K562 (cell line): Measurements from ENCODE around the gene RTL1. TPM values are rescaled to one million over a fixed set of nuclear protein-coding genes. Genes with fewer than 3 reads are reported as not detected.

Experiments
- PRMT5 ChIP-seq: sonication (generic); formaldehyde crosslinking; IDR thresholded peaks from 2 replicates; pipeline ENCODE4 v1.5.0; 2020; ENCODE audit warnings: missing genetic modification reagents
- PTTG1 ChIP-seq: fragments of 450-650 bp; IDR thresholded peaks from 2 replicates; pipeline ENCODE4 v1.6.1; 2016; ENCODE audit warnings: low read depth, mild to moderate bottlenecking, missing genetic modification characterization, missing compliant biosample characterization
- RAD21 ChIP-seq, 2 experiments: fragments of 250-450 bp in 1 of 2; fragments of 450-650 bp in 1 of 2; sonication (Bioruptor Pico) in 1 of 2; formaldehyde crosslinking in 1 of 2; IDR thresholded peaks in 1 of 2; conservative IDR thresholded peaks in 1 of 2; 2 replicates each; pipeline versions ENCODE4 v1.4.0 to v1.8.0; 2020 to 2022; ENCODE audit warnings: mild to moderate bottlenecking in 2 of 2, moderate library complexity in 1 of 2
- SMC3 ChIP-seq: conservative IDR thresholded peaks from 2 replicates; pipeline ENCODE4 v1.6.1; 2011; ENCODE audit warnings: low read depth, low read length, improper control_type of control experiment; ENCODE audit not compliant: insufficient read depth
- THRB ChIP-seq: fragments of 450-650 bp; formaldehyde crosslinking; conservative IDR thresholded peaks from 2 replicates; pipeline ENCODE4 v1.4.0; 2022; ENCODE audit warnings: mild to moderate bottlenecking, missing genetic modification characterization
- ZNF41 ChIP-seq: fragments of 250-450 bp; sonication (Bioruptor Pico); conservative IDR thresholded peaks from 2 replicates; pipeline ENCODE4 v1.4.0; 2020; ENCODE audit warnings: mild to moderate bottlenecking
- ZNF780A ChIP-seq: fragments of 250-450 bp; sonication (Bioruptor Pico); IDR thresholded peaks from 2 replicates; pipeline ENCODE4 v1.5.0; 2021; ENCODE audit warnings: mild to moderate bottlenecking
- polyA plus RNA-seq, 8 experiments: library from polyadenylated mRNA; depleted of rRNA in 4 of 8; stranded (reverse) in 5 of 8; unstranded in 3 of 8; fragments of >200 nt; fragmentation: Nextera tagmentation in 2 of 8; fragmentation: Illumina TruSeq in 1 of 8; extraction: Ambion mirVana in 2 of 8; extraction: Trizol in 1 of 8; gene quantifications; 2 replicates each; pipeline versions ENCODE4 v1.2.1 to v1.2.3, GENCODE V29; 2011 to 2014; ENCODE audit warnings: inconsistent platforms in 1 of 8, missing spikeins in 1 of 8
- total RNA-seq, 7 experiments: library from RNA; depleted of rRNA in 6 of 7; stranded (reverse); fragments of >200 nt in 6 of 7; fragmentation: Illumina TruSeq in 2 of 7; extraction: Trizol in 2 of 7; gene quantifications; 2 replicates each; pipeline versions ENCODE4 v1.2.1 to v1.2.3, GENCODE V29; 2011 to 2021; ENCODE audit warnings: low replicate concordance in 1 of 7
- TF ChIP-seq, protein P1 (sequence below), 2 experiments: IDR thresholded peaks in 1 of 2; conservative IDR thresholded peaks in 1 of 2; 2 replicates each; pipeline ENCODE4 v1.6.1; 2016; ENCODE audit warnings: low read depth in 2 of 2, mild to moderate bottlenecking in 1 of 2, missing compliant biosample characterization in 1 of 2, missing genetic modification characterization in 1 of 2, moderate library complexity in 1 of 2
- TF ChIP-seq, protein P2 (sequence below), 3 experiments: IDR thresholded peaks in 2 of 3; conservative IDR thresholded peaks in 1 of 3; 2 replicates each; pipeline ENCODE4 v1.5.1; 2011 to 2012; ENCODE audit warnings: low read length in 3 of 3, mild to moderate bottlenecking in 3 of 3, control low read depth in 2 of 3, improper control_type of control experiment in 1 of 3, inconsistent platforms in 1 of 3, low read depth in 1 of 3, mixed read lengths in 1 of 3, moderate library complexity in 1 of 3; ENCODE audit not compliant: insufficient read depth in 2 of 3

Gene RTL1
- total and polyA plus RNA-seq, 9 of the 15 experiments (the other 6 are each of a cell fraction or from before 2014, with no cell fraction given), result not detected

GRCh38 chr14:100906420-100906819, 2.9 kb upstream of the RTL1 start (continued):
- no peak for TF ChIP-seq ZNF41
- peak in 1 of 2 experiments; percentile 63; a peak in 3 of 4 replicates for TF ChIP-seq RAD21 (CRISPR knock-in tag; conservative IDR thresholded peaks at IDR 0.05 in 1 of 2, IDR thresholded peaks at IDR 0.05 in 1 of 2)
- TF ChIP-seq, protein P1, sequence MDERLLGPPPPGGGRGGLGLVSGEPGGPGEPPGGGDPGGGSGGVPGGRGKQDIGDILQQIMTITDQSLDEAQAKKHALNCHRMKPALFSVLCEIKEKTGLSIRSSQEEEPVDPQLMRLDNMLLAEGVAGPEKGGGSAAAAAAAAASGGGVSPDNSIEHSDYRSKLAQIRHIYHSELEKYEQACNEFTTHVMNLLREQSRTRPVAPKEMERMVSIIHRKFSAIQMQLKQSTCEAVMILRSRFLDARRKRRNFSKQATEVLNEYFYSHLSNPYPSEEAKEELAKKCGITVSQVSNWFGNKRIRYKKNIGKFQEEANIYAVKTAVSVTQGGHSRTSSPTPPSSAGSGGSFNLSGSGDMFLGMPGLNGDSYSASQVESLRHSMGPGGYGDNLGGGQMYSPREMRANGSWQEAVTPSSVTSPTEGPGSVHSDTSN (CRISPR knock-in tag; IDR thresholded peaks at IDR 0.05; ENCODE audit: low read depth), result no peak
- TF ChIP-seq, protein P1 (tag; conservative IDR thresholded peaks at IDR 0.05; ENCODE audit: low read depth), result no peak
- TF ChIP-seq THRB (CRISPR knock-in tag), result no peak
- TF ChIP-seq, protein P2, sequence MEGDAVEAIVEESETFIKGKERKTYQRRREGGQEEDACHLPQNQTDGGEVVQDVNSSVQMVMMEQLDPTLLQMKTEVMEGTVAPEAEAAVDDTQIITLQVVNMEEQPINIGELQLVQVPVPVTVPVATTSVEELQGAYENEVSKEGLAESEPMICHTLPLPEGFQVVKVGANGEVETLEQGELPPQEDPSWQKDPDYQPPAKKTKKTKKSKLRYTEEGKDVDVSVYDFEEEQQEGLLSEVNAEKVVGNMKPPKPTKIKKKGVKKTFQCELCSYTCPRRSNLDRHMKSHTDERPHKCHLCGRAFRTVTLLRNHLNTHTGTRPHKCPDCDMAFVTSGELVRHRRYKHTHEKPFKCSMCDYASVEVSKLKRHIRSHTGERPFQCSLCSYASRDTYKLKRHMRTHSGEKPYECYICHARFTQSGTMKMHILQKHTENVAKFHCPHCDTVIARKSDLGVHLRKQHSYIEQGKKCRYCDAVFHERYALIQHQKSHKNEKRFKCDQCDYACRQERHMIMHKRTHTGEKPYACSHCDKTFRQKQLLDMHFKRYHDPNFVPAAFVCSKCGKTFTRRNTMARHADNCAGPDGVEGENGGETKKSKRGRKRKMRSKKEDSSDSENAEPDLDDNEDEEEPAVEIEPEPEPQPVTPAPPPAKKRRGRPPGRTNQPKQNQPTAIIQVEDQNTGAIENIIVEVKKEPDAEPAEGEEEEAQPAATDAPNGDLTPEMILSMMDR (IDR thresholded peaks at IDR 0.05 in 2 of 3, conservative IDR thresholded peaks at IDR 0.05 in 1 of 3; ENCODE audit: insufficient read depth in 2 of 3, low read depth in 1 of 3, low read length in 3 of 3), result peak; percentile 46 to 50 (median 46); a peak in 5 of 6 replicates
- no peak for TF ChIP-seq PRMT5
- TF ChIP-seq SMC3, result 0 out of 2 replicates have a peak, but pooled peaks have one; percentile 15
- TF ChIP-seq ZNF780A (CRISPR knock-in tag), result no peak
- no peak for TF ChIP-seq PTTG1
